ENCODE results near the gene TCHP. TPM values are rescaled to one million over a fixed set of nuclear protein-coding genes. Genes with fewer than 3 reads are reported as not detected.

Gene TCHP
- total RNA-seq, 2 donors from 2014 or later = 17.6 to 18.7 TPM

DNA sequence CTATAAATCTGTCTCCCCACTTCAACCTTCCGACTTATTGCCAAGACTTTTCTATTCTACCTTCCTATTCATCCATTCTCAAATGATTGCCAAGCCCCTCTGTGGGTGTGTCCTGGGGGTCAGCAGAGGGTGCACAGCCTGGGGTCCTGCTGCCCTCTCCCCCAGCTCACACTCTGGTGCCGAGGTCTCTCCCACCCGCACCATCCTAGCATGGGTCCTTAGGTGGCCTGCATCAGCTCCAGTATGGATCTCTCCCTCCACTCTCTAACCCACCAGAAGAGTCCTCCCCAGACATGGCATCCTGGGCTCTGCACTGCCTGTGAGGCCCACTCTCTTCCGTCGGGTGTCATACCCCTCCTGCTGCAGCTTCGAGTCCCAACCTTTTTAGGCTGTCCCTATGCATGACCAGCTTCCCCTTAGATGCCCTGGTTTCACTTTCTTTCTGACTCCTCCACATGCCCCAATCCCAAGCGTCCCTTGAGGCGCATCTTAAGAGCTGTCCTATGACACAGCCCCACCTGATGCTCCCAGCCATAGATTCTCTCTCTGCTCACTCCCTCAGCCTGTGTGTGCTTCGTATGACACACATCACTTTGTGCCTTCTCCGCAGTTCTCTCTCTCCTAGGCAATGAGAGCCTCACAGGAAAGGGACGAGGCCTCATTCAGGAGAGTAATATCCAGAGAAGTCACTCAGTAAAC is 52.2 kb downstream of the TCHP start:
- Mint-ChIP-seq H3K36me3 (ENCODE audit: low read depth) (peaks cover 15% of the 10 kb centered on the region), H3K27ac (peak overlapping the region; percentile 65), H3K27me3 (no peaks in the 10 kb centered on the region), H3K4me1 (peaks cover 28% of the 10 kb centered on the region), H3K4me3 (peak overlapping the region; percentile 56)
- ATAC-seq = peak; percentile 45
- no peak for DNase-seq
- H3K9me3 ChIP-seq (ENCODE audit: control insufficient read depth, low read length, poor library complexity, severe bottlenecking) = no peaks in the 10 kb centered on the region

DNA sequence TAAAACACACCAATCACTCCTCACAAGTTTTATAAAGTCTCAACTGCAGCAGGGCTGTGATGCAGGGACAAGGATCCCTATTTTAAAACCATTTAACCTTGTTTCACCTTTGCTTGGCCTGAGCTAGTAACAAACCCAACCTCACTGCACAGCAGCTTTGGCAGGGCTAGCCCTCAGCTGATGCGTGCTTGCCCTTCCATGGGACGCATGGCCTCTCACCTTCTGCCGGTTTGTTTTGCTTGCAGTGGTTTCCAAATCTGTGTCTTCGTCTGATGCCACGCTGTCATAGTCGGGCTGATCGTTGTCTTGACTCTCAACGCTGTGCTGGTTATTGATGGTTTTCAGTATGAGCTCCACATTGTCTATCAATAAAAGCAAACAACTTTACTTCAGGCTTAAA is 52.8 kb downstream of the TCHP start:
- peaks cover 24% of the 10 kb centered on the region for H3K4me1 Mint-ChIP-seq
- no peaks in the 10 kb centered on the region for H3K9me3 ChIP-seq (ENCODE audit: control insufficient read depth, low read length, poor library complexity, severe bottlenecking)
- H3K36me3 Mint-ChIP-seq (ENCODE audit: low read depth) = peaks cover 15% of the 10 kb centered on the region
- no peak for DNase-seq
- peak overlapping the region; percentile 65 for H3K27ac Mint-ChIP-seq
- no peaks in the 10 kb centered on the region for H3K27me3 Mint-ChIP-seq
- peak overlapping the region; percentile 56 for H3K4me3 Mint-ChIP-seq
- no peak for ATAC-seq

DNA sequence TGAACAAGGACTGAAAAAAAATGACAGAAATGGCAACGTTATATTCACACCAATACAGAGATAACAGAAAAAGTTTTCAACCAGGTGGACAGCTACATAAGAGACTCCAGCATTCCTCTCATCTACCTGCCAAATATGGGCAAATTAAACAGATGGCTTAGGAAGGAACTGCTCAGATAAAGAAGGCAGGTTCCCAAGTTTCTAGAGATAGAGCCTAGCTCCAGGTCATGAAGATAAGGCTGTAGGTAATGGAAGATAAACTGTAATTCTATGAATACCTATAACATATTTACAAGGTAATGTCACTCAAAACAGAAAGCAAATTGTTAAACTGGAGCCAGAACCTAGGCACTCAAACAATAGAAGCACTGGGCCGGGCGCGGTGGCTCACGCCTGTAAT is 53.6 kb downstream of the TCHP start:
- no peaks in the 10 kb centered on the region for H3K27me3 Mint-ChIP-seq
- H3K36me3 Mint-ChIP-seq (ENCODE audit: low read depth) = peaks cover 15% of the 10 kb centered on the region
- peak overlapping the region; percentile 65 for H3K27ac Mint-ChIP-seq
- no peak overlapping the region for H3K4me3 Mint-ChIP-seq
- ATAC-seq (no peak), DNase-seq (no peak)
- no peaks in the 10 kb centered on the region for H3K9me3 ChIP-seq (ENCODE audit: control insufficient read depth, low read length, poor library complexity, severe bottlenecking)
- H3K4me1 Mint-ChIP-seq = peaks cover 19% of the 10 kb centered on the region

GRCh38 chr12:109958374-109958773 is 58.3 kb downstream of the TCHP start:
- peaks cover 2% of the 10 kb centered on the region for H3K36me3 Mint-ChIP-seq (ENCODE audit: low read depth)
- H3K27ac Mint-ChIP-seq = peak overlapping the region; percentile 2
- ATAC-seq = no peak

GRCh38 chr12:109959411-109960093 is 59.5 kb downstream of the TCHP start:
- Mint-ChIP-seq H3K27me3 (no peaks in the 10 kb centered on the region), H3K36me3 (ENCODE audit: low read depth) (peaks cover 4% of the 10 kb centered on the region), H3K27ac (no peak overlapping the region), H3K4me3 (no peak overlapping the region), H3K4me1 (peaks cover 12% of the 10 kb centered on the region)
- ATAC-seq = no peak
- no peak for DNase-seq
- H3K9me3 ChIP-seq (ENCODE audit: control insufficient read depth, low read length, poor library complexity, severe bottlenecking) = no peaks in the 10 kb centered on the region

More at GRCh38 chr12:109958374-109958773, 58.3 kb downstream of the TCHP start:
- no peak for DNase-seq
- Mint-ChIP-seq H3K4me1 (peaks cover 10% of the 10 kb centered on the region), H3K4me3 (no peak overlapping the region), H3K27me3 (no peaks in the 10 kb centered on the region)
- H3K9me3 ChIP-seq (ENCODE audit: control insufficient read depth, low read length, poor library complexity, severe bottlenecking) = no peaks in the 10 kb centered on the region

DNA sequence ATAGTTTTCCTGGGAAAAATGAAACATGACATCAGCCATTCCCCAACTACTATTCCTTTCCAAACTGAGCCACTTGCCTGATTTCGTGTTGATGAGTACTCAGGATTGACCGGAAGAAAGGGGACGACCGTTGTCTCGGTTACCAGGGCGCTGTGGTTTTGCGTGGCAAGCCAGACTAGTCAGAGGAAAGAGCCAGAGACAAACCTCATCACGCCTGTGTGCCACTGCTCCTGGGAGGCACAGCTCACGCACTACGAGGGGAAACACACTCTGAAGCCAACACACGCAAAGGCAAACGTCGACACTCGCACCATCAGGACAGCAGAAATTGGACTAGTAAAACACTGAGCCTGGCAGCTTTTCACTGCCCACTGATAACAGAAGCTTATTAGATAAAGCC is 61.1 kb downstream of the TCHP start:
- ATAC-seq (no peak), DNase-seq (no peak)
- Mint-ChIP-seq H3K36me3 (ENCODE audit: low read depth) (peaks cover 4% of the 10 kb centered on the region), H3K27ac (peak overlapping the region; percentile 16), H3K4me1 (peaks cover 15% of the 10 kb centered on the region), H3K27me3 (no peaks in the 10 kb centered on the region), H3K4me3 (no peak overlapping the region)
- no peaks in the 10 kb centered on the region for H3K9me3 ChIP-seq (ENCODE audit: control insufficient read depth, low read length, poor library complexity, severe bottlenecking)

GRCh38 chr12:109961612-109962011 is 61.5 kb downstream of the TCHP start:
- ATAC-seq (no peak), DNase-seq (no peak)
- H3K4me3 Mint-ChIP-seq = no peak overlapping the region
- no peaks in the 10 kb centered on the region for H3K9me3 ChIP-seq (ENCODE audit: control insufficient read depth, low read length, poor library complexity, severe bottlenecking)
- H3K4me1 Mint-ChIP-seq = peaks cover 18% of the 10 kb centered on the region
- peak overlapping the region; percentile 16 for H3K27ac Mint-ChIP-seq
- peaks cover 4% of the 10 kb centered on the region for H3K36me3 Mint-ChIP-seq (ENCODE audit: low read depth)
- H3K27me3 Mint-ChIP-seq = no peaks in the 10 kb centered on the region

DNA sequence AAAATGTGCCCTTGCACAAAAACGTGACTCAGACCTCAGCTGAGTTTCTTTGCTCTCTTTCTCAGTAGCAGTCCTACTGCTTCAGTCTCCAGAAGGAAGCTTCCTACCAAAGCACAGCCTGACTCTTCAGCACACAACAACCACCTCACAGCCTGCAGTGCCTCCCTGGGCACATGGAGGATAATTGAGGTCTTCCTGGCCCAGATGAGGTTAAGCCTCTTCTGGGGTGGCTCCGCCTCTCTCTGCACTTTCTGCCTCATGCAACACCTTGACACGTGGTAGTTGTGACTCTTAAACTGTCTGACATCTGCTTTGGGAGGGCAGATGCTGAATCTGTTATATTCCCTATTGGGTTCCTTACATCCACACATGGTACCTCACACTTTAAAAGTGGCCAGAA is 62.3 kb downstream of the TCHP start:
- ATAC-seq (no peak), DNase-seq (no peak)
- H3K4me3 Mint-ChIP-seq = no peak overlapping the region
- H3K27me3 Mint-ChIP-seq = no peaks in the 10 kb centered on the region
- H3K36me3 Mint-ChIP-seq (ENCODE audit: low read depth) = peaks cover 4% of the 10 kb centered on the region
- peaks cover 20% of the 10 kb centered on the region for H3K4me1 Mint-ChIP-seq
- H3K9me3 ChIP-seq (ENCODE audit: control insufficient read depth, low read length, poor library complexity, severe bottlenecking) = no peaks in the 10 kb centered on the region
- peak overlapping the region; percentile 41 for H3K27ac Mint-ChIP-seq

- H3K4me1 Mint-ChIP-seq = peaks cover 27% of the 10 kb centered on the region
- ATAC-seq (no peak), DNase-seq (no peak)
- no peaks in the 10 kb centered on the region for H3K9me3 ChIP-seq (ENCODE audit: control insufficient read depth, low read length, poor library complexity, severe bottlenecking)
- peak overlapping the region; percentile 57 for H3K4me3 Mint-ChIP-seq
- peaks cover 4% of the 10 kb centered on the region for H3K36me3 Mint-ChIP-seq (ENCODE audit: low read depth)
- no peaks in the 10 kb centered on the region for H3K27me3 Mint-ChIP-seq
- H3K27ac Mint-ChIP-seq = peak overlapping the region; percentile 41
These were observed 63.3 kb downstream of the TCHP start for GRCh38 chr12:109963330-109963729.

- no peaks in the 10 kb centered on the region for H3K9me3 ChIP-seq (ENCODE audit: control insufficient read depth, low read length, poor library complexity, severe bottlenecking)
- H3K27ac Mint-ChIP-seq = peak overlapping the region; percentile 67
- H3K27me3 Mint-ChIP-seq = no peaks in the 10 kb centered on the region
- DNase-seq (no peak), ATAC-seq (no peak)
- H3K4me1 Mint-ChIP-seq = peaks cover 27% of the 10 kb centered on the region
- H3K36me3 Mint-ChIP-seq (ENCODE audit: low read depth) = peaks cover 4% of the 10 kb centered on the region
- no peak overlapping the region for H3K4me3 Mint-ChIP-seq
These were observed 63.8 kb downstream of the TCHP start for GRCh38 chr12:109963743-109964429.

GRCh38 chr12:109966546-109966945 is 66.5 kb downstream of the TCHP start:
- Mint-ChIP-seq H3K4me3 (peak overlapping the region; percentile 12), H3K4me1 (peaks cover 30% of the 10 kb centered on the region), H3K27me3 (no peaks in the 10 kb centered on the region), H3K27ac (peak overlapping the region; percentile 93), H3K36me3 (ENCODE audit: low read depth) (peaks cover 4% of the 10 kb centered on the region)
- DNase-seq (no peak), ATAC-seq (no peak)
- no peaks in the 10 kb centered on the region for H3K9me3 ChIP-seq (ENCODE audit: control insufficient read depth, low read length, poor library complexity, severe bottlenecking)

DNA sequence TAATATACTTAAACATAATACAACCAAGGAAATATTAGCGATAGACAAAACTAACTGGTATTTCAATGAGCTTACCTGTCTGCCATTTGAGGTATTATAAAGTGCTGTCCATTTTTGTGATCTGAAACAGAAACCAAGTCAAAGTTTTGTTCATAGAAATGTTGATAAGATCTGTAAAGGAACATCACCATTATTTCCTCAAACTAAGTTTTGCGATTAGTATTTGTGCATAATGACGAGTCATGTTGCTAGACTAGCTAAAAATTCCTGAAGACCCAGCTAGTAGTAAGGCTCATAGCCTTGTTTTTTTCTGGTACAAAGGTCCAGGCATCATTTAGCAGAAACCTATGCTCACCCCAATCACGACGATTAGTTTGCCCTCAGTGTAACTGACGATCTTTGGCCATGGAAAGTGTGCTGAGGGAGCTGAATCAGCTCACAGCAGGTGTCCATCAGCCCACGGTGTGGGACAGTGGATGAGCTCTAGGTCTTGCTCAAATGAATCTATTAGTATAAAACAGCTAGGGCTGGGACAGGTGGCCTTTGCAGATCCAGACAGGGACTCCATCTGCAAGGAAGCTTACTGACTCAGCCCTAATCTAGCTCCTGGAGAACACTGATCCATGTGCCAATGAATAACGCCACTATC is 67.4 kb downstream of the TCHP start:
- Mint-ChIP-seq H3K4me1 (peaks cover 27% of the 10 kb centered on the region), H3K27ac (peak overlapping the region; percentile 93), H3K27me3 (no peaks in the 10 kb centered on the region), H3K4me3 (peak overlapping the region; percentile 83), H3K36me3 (ENCODE audit: low read depth) (peaks cover 4% of the 10 kb centered on the region)
- peak; percentile 64 for ATAC-seq
- DNase-seq = no peak
- no peaks in the 10 kb centered on the region for H3K9me3 ChIP-seq (ENCODE audit: control insufficient read depth, low read length, poor library complexity, severe bottlenecking)

Measured in T-helper 17 cell (primary cell).